Testis (tissue), 3 donors: ENCODE results near the gene TRABD2A. TPM values are rescaled to one million over a fixed set of nuclear protein-coding genes. Genes with fewer than 3 reads are reported as not detected.
A peak's percentile ranks its signal among the peaks of the same experiment; 100 is the strongest.

Experiments used
- DNase-seq: peaks from one replicate; pipeline ENCODE4 v3.0.0-alpha.2; 2019
- H3K27ac ChIP-seq, 2 donors: fragments of 200-600 bp; sonication (generic); one replicate each; pipeline ENCODE4 v1.5.1; 2019
- H3K27me3 ChIP-seq: fragments of 200-600 bp; sonication (generic); one replicate; pipeline ENCODE4 v1.5.1; 2019
- H3K36me3 ChIP-seq: fragments of 200-600 bp; sonication (generic); one replicate; pipeline ENCODE4 v1.5.1; 2017; ENCODE audit warnings: low read depth; ENCODE audit errors: missing control alignments
- H3K4me1 ChIP-seq: fragments of 200-600 bp; sonication (generic); one replicate; pipeline ENCODE4 v1.5.1; 2019
- H3K4me3 ChIP-seq, 2 donors: fragments of 200-600 bp; sonication (generic); one replicate each; pipeline ENCODE4 v1.5.1; 2017 to 2019
- H3K9me3 ChIP-seq: fragments of 200-600 bp; sonication (generic); one replicate; pipeline ENCODE4 v1.5.1; 2017
- POLR2A ChIP-seq: fragments of 450-650 bp; IDR thresholded peaks from one replicate; pipeline ENCODE4 v1.6.1; 2017; ENCODE audit warnings: antibody characterized with exemption, mild to moderate bottlenecking, moderate library complexity
- WGBS, 2 donors: methylation state at CpG; one replicate each; pipeline ENCODE4 v1.1.5; 2018; 5-methylcytosine and 5-hydroxymethylcytosine counted together
- intact Hi-C: fragments of 100-400 bp; cut with DNase I; formaldehyde crosslinking; loops from one replicate; pipeline ENCODE4 v1.15.1; 2023; ENCODE audit warnings: low total_unique reads
- polyA plus RNA-seq: library from polyadenylated mRNA; stranded (reverse); fragments of 350-450 nt; fragmentation: Illumina TruSeq; extraction: RNeasy Lipid Tissue Mini Kit (QIAGEN cat#74804); gene quantifications from one replicate; pipeline ENCODE4 v1.2.3, GENCODE V29; 2014; ENCODE audit warnings: low read depth, low replicate concordance; ENCODE audit not compliant: insufficient read depth
- total RNA-seq, 2 donors: library from RNA; depleted of rRNA; stranded (reverse); fragments of >200 nt; gene quantifications; one replicate each; pipeline ENCODE4 v1.2.3, GENCODE V29; 2016
- TF ChIP-seq, protein P1 (sequence below), 3 experiments: fragments of 450-650 bp in 2 of 3; fragments of 200-600 bp in 1 of 3; sonication (generic) in 1 of 3; IDR thresholded peaks; one replicate each; pipeline ENCODE4 v1.5.1; 2016 to 2019; ENCODE audit warnings: antibody characterized with exemption in 3 of 3, mild to moderate bottlenecking in 2 of 3, moderate library complexity in 1 of 3

Gene TRABD2A
- total and polyA plus RNA-seq, 3 donors from 2014 or later: 19.1 to 82.5 (median 44.1) TPM

DNA sequence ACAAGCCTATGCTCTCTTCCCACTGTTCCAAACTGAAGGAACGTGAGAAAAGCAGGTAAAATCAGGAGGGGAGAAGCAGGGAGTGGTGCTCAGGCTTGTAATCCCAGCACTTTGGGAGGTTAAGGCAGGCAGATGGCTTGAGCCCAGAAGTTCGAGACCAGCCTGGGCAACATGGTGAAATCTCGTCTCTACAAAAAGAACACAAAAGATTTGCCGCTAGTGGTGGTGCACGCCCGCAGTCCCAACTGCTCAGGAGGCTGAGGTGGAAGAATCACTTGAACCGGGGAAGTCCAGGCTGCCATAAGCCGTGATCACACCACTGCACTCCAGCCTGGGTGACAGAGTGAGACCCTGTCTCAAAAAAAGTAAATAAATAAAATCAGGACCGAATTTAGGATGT lies 23.3 kb upstream of the TRABD2A start:
- intact Hi-C loops: no loop called here
- no peak for DNase-seq
- H3K9me3 ChIP-seq: no peaks in the 10 kb centered on the region
- H3K4me3 ChIP-seq: no peak overlapping the region
- H3K4me1 ChIP-seq: peaks cover 6% of the 10 kb centered on the region
- no peaks in the 10 kb centered on the region for H3K27me3 ChIP-seq
- 32 to 34% methylated on average over 9 of the region's 9 CpGs for WGBS, 2 donors
- H3K36me3 ChIP-seq: no peaks in the 10 kb centered on the region
- no peak for TF ChIP-seq POLR2A
- TF ChIP-seq, protein P1, sequence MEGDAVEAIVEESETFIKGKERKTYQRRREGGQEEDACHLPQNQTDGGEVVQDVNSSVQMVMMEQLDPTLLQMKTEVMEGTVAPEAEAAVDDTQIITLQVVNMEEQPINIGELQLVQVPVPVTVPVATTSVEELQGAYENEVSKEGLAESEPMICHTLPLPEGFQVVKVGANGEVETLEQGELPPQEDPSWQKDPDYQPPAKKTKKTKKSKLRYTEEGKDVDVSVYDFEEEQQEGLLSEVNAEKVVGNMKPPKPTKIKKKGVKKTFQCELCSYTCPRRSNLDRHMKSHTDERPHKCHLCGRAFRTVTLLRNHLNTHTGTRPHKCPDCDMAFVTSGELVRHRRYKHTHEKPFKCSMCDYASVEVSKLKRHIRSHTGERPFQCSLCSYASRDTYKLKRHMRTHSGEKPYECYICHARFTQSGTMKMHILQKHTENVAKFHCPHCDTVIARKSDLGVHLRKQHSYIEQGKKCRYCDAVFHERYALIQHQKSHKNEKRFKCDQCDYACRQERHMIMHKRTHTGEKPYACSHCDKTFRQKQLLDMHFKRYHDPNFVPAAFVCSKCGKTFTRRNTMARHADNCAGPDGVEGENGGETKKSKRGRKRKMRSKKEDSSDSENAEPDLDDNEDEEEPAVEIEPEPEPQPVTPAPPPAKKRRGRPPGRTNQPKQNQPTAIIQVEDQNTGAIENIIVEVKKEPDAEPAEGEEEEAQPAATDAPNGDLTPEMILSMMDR (IDR thresholded peaks at IDR 0.05): no peak
- H3K27ac ChIP-seq: peak overlapping the region; percentile 91 to 95

GRCh38 chr2:84902526-84902925 lies 21.6 kb upstream of the TRABD2A start:
- no peak for DNase-seq
- Histone ChIP-seq H3K4me1 (peaks cover 11% of the 10 kb centered on the region), H3K9me3 (no peaks in the 10 kb centered on the region), H3K4me3 (no peak overlapping the region), H3K36me3 (no peaks in the 10 kb centered on the region), H3K27me3 (no peaks in the 10 kb centered on the region), H3K27ac (no peak overlapping the region)
- 91 to 96% methylated on average over 4 of the region's 4 CpGs for WGBS, 2 donors
- TF ChIP-seq, protein P1 (IDR thresholded peaks at IDR 0.05): no peak
- no peak for TF ChIP-seq POLR2A
- intact Hi-C loops: no loop called here

- Histone ChIP-seq H3K4me3 (no peak overlapping the region), H3K36me3 (no peaks in the 10 kb centered on the region), H3K4me1 (peaks cover 11% of the 10 kb centered on the region), H3K9me3 (no peaks in the 10 kb centered on the region), H3K27ac (no peak overlapping the region), H3K27me3 (no peaks in the 10 kb centered on the region)
- no peak for TF ChIP-seq POLR2A
- WGBS, 2 donors: 81 to 84% methylated on average over 2 of the region's 2 CpGs
- DNase-seq: no peak
- intact Hi-C loops: no loop called here
Measured at GRCh38 chr2:84901593-84902120, 20.8 kb upstream of the TRABD2A start.

- Histone ChIP-seq H3K4me1 (peaks cover 11% of the 10 kb centered on the region), H3K27me3 (no peaks in the 10 kb centered on the region), H3K9me3 (no peaks in the 10 kb centered on the region), H3K4me3 (no peak overlapping the region), H3K27ac (no peak overlapping the region), H3K36me3 (no peaks in the 10 kb centered on the region)
- 67 to 86% methylated on average over 1 of the region's 1 CpG for whole genome bisulfite sequencing, 2 donors
- no peak for DNase-seq
- TF ChIP-seq, protein P1 (IDR thresholded peaks at IDR 0.05): no peak
- TF ChIP-seq POLR2A: no peak
- intact Hi-C loops: no loop called here
Measured at GRCh38 chr2:84900971-84901370, 20.1 kb upstream of the TRABD2A start.

DNA sequence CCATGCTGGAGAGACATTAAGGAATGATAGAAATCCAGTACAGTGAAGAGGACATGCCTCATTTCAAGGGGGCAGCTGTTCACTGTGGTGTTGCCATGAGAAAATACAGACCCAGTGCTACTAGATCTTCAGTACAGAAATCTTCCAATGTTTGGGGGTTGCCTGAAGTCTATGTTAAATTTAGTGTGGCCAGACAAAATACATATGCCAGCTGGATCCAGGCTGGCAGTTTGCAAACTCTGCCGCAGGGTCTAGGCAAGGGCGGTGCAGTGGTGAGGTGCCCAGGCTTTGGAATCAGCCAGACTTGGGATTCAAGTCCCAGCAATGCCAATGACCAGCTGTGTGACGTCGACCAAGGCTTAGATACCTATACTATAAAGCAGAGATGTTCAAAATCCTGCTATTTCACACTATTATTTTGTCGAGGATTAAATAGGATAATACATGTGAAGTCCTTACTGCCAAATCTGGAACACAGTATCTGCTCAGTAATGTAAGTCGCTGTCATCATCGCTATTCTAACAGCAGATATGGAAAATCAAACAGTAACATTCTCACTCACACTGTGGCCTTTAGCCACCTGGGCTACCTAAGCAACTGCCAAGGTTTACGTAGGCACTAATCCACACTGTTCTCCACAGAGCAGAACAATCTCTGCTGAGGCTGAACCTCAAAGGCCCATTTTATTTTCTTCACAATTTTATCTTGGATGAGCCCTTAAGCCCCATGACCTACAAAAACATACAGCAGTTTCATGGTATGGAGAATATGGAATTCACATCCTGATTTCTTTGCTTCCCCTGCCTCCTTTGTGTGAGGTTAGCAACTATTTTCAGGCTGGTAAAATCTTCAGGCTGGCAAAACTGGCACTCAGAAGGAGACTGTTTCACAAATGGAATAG lies 18.7 kb upstream of the TRABD2A start:
- WGBS, 2 donors: 79 to 88% methylated on average over 8 of the region's 8 CpGs
- Histone ChIP-seq H3K27me3 (no peaks in the 10 kb centered on the region), H3K36me3 (no peaks in the 10 kb centered on the region), H3K4me1 (peaks cover 18% of the 10 kb centered on the region), H3K9me3 (no peaks in the 10 kb centered on the region), H3K27ac (no peak overlapping the region), H3K4me3 (no peak overlapping the region)
- intact Hi-C loops: no loop called here
- no peak for TF ChIP-seq POLR2A
- TF ChIP-seq, protein P1 (IDR thresholded peaks at IDR 0.05): no peak
- DNase-seq: no peak
